Measurements from ENCODE around the gene AUTS2. TPM values are rescaled to one million over a fixed set of nuclear protein-coding genes. Genes with fewer than 3 reads are reported as not detected.

Gene AUTS2
- total and polyA plus RNA-seq, 2 experiments from 2014 or later, result 32.0 to 91.0 TPM

DNA sequence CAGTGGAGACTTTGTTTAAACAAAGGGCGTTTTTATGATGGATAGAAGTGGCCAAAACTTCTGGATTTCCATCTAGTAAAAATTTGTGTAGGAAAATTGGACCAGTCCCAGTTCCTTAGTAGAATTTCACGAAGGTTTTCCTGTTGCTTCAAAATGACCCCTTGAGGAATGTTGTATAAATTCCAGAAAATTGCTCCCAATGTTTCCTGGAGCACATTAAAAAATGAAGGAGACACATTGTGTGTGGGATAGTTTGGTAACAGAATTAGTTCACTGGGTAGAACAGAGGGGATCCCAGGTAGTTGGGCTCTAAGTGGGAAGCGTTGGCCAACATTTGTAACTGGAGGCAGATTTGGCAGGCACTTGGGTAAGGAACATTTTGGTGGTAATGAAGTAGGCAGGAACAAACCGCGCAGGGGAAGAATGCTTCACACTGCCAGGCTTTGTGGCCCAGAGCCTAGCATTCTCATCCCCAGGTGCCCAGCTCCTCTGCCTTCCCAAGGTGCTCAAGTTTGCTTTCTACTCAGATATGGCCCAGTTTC is 758.6 kb downstream of the AUTS2 start (continued):
- TF ChIP-seq, protein P1, sequence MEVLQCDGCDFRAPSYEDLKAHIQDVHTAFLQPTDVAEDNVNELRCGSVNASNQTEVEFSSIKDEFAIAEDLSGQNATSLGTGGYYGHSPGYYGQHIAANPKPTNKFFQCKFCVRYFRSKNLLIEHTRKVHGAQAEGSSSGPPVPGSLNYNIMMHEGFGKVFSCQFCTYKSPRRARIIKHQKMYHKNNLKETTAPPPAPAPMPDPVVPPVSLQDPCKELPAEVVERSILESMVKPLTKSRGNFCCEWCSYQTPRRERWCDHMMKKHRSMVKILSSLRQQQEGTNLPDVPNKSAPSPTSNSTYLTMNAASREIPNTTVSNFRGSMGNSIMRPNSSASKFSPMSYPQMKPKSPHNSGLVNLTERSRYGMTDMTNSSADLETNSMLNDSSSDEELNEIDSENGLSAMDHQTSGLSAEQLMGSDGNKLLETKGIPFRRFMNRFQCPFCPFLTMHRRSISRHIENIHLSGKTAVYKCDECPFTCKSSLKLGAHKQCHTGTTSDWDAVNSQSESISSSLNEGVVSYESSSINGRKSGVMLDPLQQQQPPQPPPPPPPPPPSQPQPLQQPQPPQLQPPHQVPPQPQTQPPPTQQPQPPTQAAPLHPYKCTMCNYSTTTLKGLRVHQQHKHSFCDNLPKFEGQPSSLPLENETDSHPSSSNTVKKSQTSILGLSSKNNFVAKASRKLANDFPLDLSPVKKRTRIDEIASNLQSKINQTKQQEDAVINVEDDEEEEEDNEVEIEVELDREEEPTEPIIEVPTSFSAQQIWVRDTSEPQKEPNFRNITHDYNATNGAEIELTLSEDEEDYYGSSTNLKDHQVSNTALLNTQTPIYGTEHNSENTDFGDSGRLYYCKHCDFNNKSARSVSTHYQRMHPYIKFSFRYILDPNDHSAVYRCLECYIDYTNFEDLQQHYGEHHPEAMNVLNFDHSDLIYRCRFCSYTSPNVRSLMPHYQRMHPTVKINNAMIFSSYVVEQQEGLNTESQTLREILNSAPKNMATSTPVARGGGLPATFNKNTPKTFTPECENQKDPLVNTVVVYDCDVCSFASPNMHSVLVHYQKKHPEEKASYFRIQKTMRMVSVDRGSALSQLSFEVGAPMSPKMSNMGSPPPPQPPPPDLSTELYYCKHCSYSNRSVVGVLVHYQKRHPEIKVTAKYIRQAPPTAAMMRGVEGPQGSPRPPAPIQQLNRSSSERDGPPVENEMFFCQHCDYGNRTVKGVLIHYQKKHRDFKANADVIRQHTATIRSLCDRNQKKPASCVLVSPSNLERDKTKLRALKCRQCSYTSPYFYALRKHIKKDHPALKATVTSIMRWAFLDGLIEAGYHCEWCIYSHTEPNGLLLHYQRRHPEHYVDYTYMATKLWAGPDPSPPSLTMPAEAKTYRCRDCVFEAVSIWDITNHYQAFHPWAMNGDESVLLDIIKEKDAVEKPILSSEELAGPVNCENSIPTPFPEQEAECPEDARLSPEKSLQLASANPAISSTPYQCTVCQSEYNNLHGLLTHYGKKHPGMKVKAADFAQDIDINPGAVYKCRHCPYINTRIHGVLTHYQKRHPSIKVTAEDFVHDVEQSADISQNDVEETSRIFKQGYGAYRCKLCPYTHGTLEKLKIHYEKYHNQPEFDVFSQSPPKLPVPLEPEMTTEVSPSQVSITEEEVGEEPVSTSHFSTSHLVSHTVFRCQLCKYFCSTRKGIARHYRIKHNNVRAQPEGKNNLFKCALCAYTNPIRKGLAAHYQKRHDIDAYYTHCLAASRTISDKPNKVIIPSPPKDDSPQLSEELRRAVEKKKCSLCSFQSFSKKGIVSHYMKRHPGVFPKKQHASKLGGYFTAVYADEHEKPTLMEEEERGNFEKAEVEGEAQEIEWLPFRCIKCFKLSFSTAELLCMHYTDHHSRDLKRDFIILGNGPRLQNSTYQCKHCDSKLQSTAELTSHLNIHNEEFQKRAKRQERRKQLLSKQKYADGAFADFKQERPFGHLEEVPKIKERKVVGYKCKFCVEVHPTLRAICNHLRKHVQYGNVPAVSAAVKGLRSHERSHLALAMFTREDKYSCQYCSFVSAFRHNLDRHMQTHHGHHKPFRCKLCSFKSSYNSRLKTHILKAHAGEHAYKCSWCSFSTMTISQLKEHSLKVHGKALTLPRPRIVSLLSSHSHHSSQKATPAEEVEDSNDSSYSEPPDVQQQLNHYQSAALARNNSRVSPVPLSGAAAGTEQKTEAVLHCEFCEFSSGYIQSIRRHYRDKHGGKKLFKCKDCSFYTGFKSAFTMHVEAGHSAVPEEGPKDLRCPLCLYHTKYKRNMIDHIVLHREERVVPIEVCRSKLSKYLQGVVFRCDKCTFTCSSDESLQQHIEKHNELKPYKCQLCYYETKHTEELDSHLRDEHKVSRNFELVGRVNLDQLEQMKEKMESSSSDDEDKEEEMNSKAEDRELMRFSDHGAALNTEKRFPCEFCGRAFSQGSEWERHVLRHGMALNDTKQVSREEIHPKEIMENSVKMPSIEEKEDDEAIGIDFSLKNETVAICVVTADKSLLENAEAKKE (CRISPR knock-in tag; IDR thresholded peaks at IDR 0.05), result no peak

DNA sequence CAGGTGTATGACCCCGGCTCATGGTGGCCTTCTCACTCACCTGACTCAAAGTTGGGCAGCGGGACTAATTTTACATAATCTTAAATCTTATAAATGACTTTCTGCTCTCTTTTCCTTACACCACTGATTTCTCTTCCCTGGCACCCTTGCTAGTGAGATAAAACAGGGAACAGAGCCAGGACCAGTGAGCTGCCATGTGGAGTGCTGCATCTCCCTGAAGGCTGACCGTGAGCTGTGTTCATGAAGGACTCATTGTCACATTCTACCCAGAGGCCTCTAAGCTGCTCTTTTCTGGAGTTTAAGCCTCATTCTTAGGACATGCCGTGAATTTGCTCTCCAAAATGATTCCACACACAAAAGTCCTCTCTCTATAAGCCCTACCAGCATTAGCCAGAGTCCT is 762.3 kb downstream of the AUTS2 start:
- Histone ChIP-seq H3K27ac (ENCODE audit: low read depth) (no peak overlapping the region), H3F3A (replicated peaks; ENCODE audit: low read depth) (no peaks in the 10 kb centered on the region), H3K4me3 (no peak overlapping the region), H4K20me1 (replicated peaks; ENCODE audit: insufficient read depth) (no peaks in the 10 kb centered on the region), H3K9me2 (ENCODE audit: insufficient read depth) (peaks cover 12% of the 10 kb centered on the region; the same call in 1 of the 2 replicates), H3K4me1 (ENCODE audit: insufficient read depth) (peaks cover 11% of the 10 kb centered on the region), H2AFZ (no peak overlapping the region), H3K27me3 (ENCODE audit: insufficient read depth) (no peaks in the 10 kb centered on the region), H3K79me2 (replicated peaks; ENCODE audit: insufficient read depth) (no peaks in the 10 kb centered on the region), H3K36me3 (ENCODE audit: insufficient read depth) (no peaks in the 10 kb centered on the region), H3K4me2 (no peak overlapping the region)
- TF ChIP-seq, protein P2, sequence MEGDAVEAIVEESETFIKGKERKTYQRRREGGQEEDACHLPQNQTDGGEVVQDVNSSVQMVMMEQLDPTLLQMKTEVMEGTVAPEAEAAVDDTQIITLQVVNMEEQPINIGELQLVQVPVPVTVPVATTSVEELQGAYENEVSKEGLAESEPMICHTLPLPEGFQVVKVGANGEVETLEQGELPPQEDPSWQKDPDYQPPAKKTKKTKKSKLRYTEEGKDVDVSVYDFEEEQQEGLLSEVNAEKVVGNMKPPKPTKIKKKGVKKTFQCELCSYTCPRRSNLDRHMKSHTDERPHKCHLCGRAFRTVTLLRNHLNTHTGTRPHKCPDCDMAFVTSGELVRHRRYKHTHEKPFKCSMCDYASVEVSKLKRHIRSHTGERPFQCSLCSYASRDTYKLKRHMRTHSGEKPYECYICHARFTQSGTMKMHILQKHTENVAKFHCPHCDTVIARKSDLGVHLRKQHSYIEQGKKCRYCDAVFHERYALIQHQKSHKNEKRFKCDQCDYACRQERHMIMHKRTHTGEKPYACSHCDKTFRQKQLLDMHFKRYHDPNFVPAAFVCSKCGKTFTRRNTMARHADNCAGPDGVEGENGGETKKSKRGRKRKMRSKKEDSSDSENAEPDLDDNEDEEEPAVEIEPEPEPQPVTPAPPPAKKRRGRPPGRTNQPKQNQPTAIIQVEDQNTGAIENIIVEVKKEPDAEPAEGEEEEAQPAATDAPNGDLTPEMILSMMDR (conservative IDR thresholded peaks at IDR 0.05; ENCODE audit: low read depth in 2 of 2), result no peak
- TF ChIP-seq POLR2AphosphoS5 (IDR thresholded peaks at IDR 0.05; ENCODE audit: low read depth), result no peak
- TF ChIP-seq EZH2phosphoT487 (IDR thresholded peaks at IDR 0.05; ENCODE audit: unreplicated experiment), result no peak
- no peak for TF ChIP-seq CREB1 (CRISPR knock-in tag; IDR thresholded peaks at IDR 0.05; ENCODE audit: low read depth)
- TF ChIP-seq EZH2 (IDR thresholded peaks at IDR 0.05; ENCODE audit: low read depth, unreplicated experiment), result no peak
- TF ChIP-seq JUNB (IDR thresholded peaks at IDR 0.05; ENCODE audit: unreplicated experiment), result no peak
- Mint-ChIP-seq H3K27me3 (ENCODE audit: insufficient read depth, low read depth, poor library complexity) (peaks cover 3% of the 10 kb centered on the region), H3K9me3 (no peaks in the 10 kb centered on the region; the same call in 2 of the 3 replicates), H3K4me1 (peaks cover 10% of the 10 kb centered on the region; the same call in 2 of the 3 replicates), H3K27ac (no peak overlapping the region), H3K36me3 (ENCODE audit: low read depth) (no peaks in the 10 kb centered on the region), H3K4me3 (no peak overlapping the region)
- ATAC-seq, result no peak
- DNase-seq (ENCODE audit: low spot score), result no peak

Data from GM23338 (cell line).